AG04450 (cell line): ENCODE results near the gene CCDC91. TPM values are rescaled to one million over a fixed set of nuclear protein-coding genes. Genes with fewer than 3 reads are reported as not detected.
"Not testable (repeated sequence)": the region's sequence is repeated elsewhere in the genome, so short reads cannot be mapped to it uniquely, and the experiment has no call there.

Experiments used
- CTCF ChIA-PET: fragments of 300-600, 350-600 bp; formaldehyde crosslinking; extraction: SDS; loops from one replicate; lab custom pipeline; 2022; ENCODE audit warnings: antibody characterized with exemption, inconsistent platforms; lab: Charles Lee
- POLR2A ChIA-PET: fragments of 350-600 bp; formaldehyde crosslinking; extraction: SDS; loops from one replicate; lab custom pipeline; 2021; ENCODE audit warnings: antibody characterized with exemption, inconsistent platforms; lab: Yijun Ruan, JAX
- DNase-seq: peaks from one replicate; pipeline ENCODE4 v3.0.0-alpha.2; 2011; ENCODE audit warnings: low read depth, low spot score
- H3K27ac ChIP-seq: one replicate; pipeline ENCODE4 v1.5.1; 2012; ENCODE audit warnings: low read depth, low read length, control low read depth
- H3K27me3 ChIP-seq: one replicate; pipeline ENCODE4 v1.6.0; 2012; ENCODE audit warnings: low read length; ENCODE audit not compliant: control insufficient read depth, insufficient read depth
- H3K4me3 ChIP-seq: 2 replicates; pipeline ENCODE4 v1.5.1; 2011; ENCODE audit warnings: mild to moderate bottlenecking, low read depth, low read length, control low read depth
- H3K9me3 ChIP-seq: 2 replicates; pipeline ENCODE4 v1.5.1; 2012; ENCODE audit warnings: low read length; ENCODE audit not compliant: control insufficient read depth, insufficient read depth
- CTCF ChIP-seq: IDR thresholded peaks from 2 replicates; pipeline ENCODE4 v1.5.1; 2011; ENCODE audit warnings: low read depth, low read length, control low read depth, inconsistent platforms
- polyA plus RNA-seq: library from polyadenylated mRNA; depleted of rRNA; stranded (reverse); fragments of >200 nt; gene quantifications from 2 replicates; pipeline ENCODE4 v1.2.3, GENCODE V29; 2011

The CCDC91 gene
- polyA plus RNA-seq, 1 experiment: 21.0 TPM

- ChIA-PET POLR2A (interaction anchor here (0.6 kb wide), 1 partner anchor 506 kb away, joined by 4 read pairs; no protein-coding TSS in a partner anchor), CTCF (interaction anchor here (0.6 kb wide), 1 partner anchor 457 kb away, joined by 3 read pairs; no protein-coding TSS in a partner anchor)
- H3K9me3 ChIP-seq: peaks cover 8% of the 10 kb centered on the region
- TF ChIP-seq CTCF: no peak
- H3K27me3 ChIP-seq: no peaks in the 10 kb centered on the region
- DNase-seq: no peak
- peak overlapping the region; percentile 96 for H3K27ac ChIP-seq
- peak overlapping the region; percentile 93 for H3K4me3 ChIP-seq
Observed at GRCh38 chr12:28189784-28190320, 404 bp upstream of the CCDC91 start.

- ChIA-PET CTCF (interaction anchor here (0.7 kb wide), 1 partner anchor 11 kb away, joined by 3 read pairs; no protein-coding TSS in a partner anchor), POLR2A (interaction anchor here (0.6 to 1.0 kb wide), 2 partner anchors 20 to 307 kb away, joined by 3 read pairs; no protein-coding TSS in a partner anchor)
- H3K9me3 ChIP-seq: peaks cover 8% of the 10 kb centered on the region
- TF ChIP-seq CTCF: no peak
- peak overlapping the region; percentile 93 for H3K4me3 ChIP-seq
- no peaks in the 10 kb centered on the region for H3K27me3 ChIP-seq
- DNase-seq: no peak
- peak overlapping the region; percentile 96 for H3K27ac ChIP-seq
Observed at GRCh38 chr12:28191051-28192048, 1.1 kb downstream of the CCDC91 start.

GRCh38 chr12:28192125-28192524 is 1.9 kb downstream of the CCDC91 start:
- no peaks in the 10 kb centered on the region for H3K27me3 ChIP-seq
- H3K4me3 ChIP-seq: no peak overlapping the region
- no peak for DNase-seq
- ChIA-PET POLR2A (no interaction called here), CTCF (interaction anchor here (1.0 kb wide), 1 partner anchor 251 kb away, joined by 3 read pairs; no protein-coding TSS in a partner anchor)
- TF ChIP-seq CTCF: no peak
- no peak overlapping the region for H3K27ac ChIP-seq
- H3K9me3 ChIP-seq: peaks cover 8% of the 10 kb centered on the region

- CTCF ChIA-PET, H3K27me3 ChIP-seq, POLR2A ChIA-PET, DNase-seq, H3K27ac ChIP-seq, H3K4me3 ChIP-seq, H3K9me3 ChIP-seq: not testable (repeated sequence)
Observed at GRCh38 chr12:28194621-28195020, 4.4 kb downstream of the CCDC91 start.

- H3K27ac ChIP-seq, H3K27me3 ChIP-seq, POLR2A ChIA-PET, H3K9me3 ChIP-seq, CTCF ChIA-PET, H3K4me3 ChIP-seq, DNase-seq: not testable (repeated sequence)
Observed at GRCh38 chr12:28201136-28201535, 10.9 kb downstream of the CCDC91 start.
